PFSK-1 (cell line): ENCODE results near the gene RASGRF2.

ENCODE experiments used
- POLR2AphosphoS5 ChIP-seq: IDR thresholded peaks from 2 replicates; pipeline ENCODE4 v1.6.1; 2012; ENCODE audit warnings: low read depth, mild to moderate bottlenecking, control low read depth, low read length, moderate library complexity
- SIN3A ChIP-seq: IDR thresholded peaks from 2 replicates; pipeline ENCODE4 v1.6.1; 2012; ENCODE audit warnings: mild to moderate bottlenecking, low read length, moderate library complexity, borderline replicate concordance; ENCODE audit not compliant: insufficient read depth
- TAF1 ChIP-seq: IDR thresholded peaks from 2 replicates; pipeline ENCODE4 v1.6.1; 2012; ENCODE audit warnings: low read length, control low read depth, borderline replicate concordance; ENCODE audit not compliant: insufficient read depth

DNA sequence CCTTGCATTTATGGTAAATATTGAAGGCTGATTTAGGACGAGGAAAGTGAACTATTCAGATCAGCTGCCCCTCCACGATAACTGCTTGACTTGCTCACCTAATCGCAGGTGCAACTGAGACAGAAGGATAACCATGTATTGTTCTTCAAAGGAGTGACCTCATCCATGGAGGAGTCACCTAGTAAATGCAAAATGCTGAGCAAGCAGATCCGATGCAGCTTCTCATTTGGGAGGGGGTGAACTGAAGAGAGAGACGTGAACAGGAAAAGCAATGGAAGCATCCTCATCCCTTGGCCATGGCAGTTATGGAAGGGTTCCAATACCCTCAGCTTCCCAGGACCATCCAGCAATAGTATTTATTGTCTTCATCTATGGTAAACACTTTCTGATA is 47.5 kb downstream of the RASGRF2 start:
- TF ChIP-seq POLR2AphosphoS5 (no peak), TAF1 (no peak), SIN3A (no peak)
